ENCODE data around the gene ERBB4. TPM values are rescaled to one million over a fixed set of nuclear protein-coding genes. Genes with fewer than 3 reads are reported as not detected.

Gene ERBB4
- polyA plus RNA-seq, 1 of the 3 experiments (the other 2 are of a cell fraction), result 0.05 TPM

DNA sequence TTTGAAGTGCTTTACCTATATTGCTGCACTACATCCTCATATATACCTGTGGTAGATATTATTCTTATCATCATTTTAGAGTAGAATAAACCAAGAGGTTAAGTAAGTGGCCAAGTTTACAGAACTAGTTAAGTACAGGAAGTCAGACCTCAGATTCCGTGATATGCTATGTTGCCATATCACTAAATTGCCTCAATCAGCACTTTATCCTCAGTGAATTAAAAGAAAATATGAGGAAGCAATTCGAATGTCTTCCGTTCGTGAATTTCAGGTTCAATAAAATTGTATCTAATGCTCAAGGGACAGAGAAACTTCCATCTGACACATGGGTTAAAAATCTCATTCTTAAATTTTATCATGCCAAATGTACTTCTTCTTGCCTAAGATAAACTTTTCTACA lies 1133.6 kb downstream of the ERBB4 start:
- POLR2A ChIA-PET, result no interaction called here
- Histone ChIP-seq H3K9ac (no peak overlapping the region), H3K4me2 (no peak overlapping the region), H3K27ac (ENCODE audit: low read depth in 2 of 2, low read length in 1 of 2) (no peak overlapping the region), H3K9me3 (no peaks in the 10 kb centered on the region), H3K4me1 (ENCODE audit: control insufficient read depth in 1 of 2, insufficient read depth in 2 of 2, low read depth in 1 of 2, low read length in 1 of 2) (no peaks in the 10 kb centered on the region), H3K79me2 (ENCODE audit: insufficient read depth) (no peaks in the 10 kb centered on the region), H3F3A (replicated peaks; ENCODE audit: insufficient read depth) (no peaks in the 10 kb centered on the region), H3K4me3 (ENCODE audit: low read depth in 2 of 2, low read length in 1 of 2) (no peak overlapping the region), H3K36me3 (replicated peaks in 1 of 2; ENCODE audit: control insufficient read depth in 1 of 2, insufficient read depth in 2 of 2, low read length in 1 of 2) (no peaks in the 10 kb centered on the region), H3K9me2 (no peaks in the 10 kb centered on the region), H2AFZ (ENCODE audit: low read depth) (no peak overlapping the region), H3K27me3 (ENCODE audit: insufficient read depth) (no peaks in the 10 kb centered on the region), H4K20me1 (ENCODE audit: insufficient read depth) (no peaks in the 10 kb centered on the region)
- no peak for TF ChIP-seq TCF12 (IDR thresholded peaks at IDR 0.05)
- no peak for TF ChIP-seq EZH2phosphoT487 (IDR thresholded peaks at IDR 0.05; ENCODE audit: borderline replicate concordance, low read depth)
- TF ChIP-seq, protein P1, sequence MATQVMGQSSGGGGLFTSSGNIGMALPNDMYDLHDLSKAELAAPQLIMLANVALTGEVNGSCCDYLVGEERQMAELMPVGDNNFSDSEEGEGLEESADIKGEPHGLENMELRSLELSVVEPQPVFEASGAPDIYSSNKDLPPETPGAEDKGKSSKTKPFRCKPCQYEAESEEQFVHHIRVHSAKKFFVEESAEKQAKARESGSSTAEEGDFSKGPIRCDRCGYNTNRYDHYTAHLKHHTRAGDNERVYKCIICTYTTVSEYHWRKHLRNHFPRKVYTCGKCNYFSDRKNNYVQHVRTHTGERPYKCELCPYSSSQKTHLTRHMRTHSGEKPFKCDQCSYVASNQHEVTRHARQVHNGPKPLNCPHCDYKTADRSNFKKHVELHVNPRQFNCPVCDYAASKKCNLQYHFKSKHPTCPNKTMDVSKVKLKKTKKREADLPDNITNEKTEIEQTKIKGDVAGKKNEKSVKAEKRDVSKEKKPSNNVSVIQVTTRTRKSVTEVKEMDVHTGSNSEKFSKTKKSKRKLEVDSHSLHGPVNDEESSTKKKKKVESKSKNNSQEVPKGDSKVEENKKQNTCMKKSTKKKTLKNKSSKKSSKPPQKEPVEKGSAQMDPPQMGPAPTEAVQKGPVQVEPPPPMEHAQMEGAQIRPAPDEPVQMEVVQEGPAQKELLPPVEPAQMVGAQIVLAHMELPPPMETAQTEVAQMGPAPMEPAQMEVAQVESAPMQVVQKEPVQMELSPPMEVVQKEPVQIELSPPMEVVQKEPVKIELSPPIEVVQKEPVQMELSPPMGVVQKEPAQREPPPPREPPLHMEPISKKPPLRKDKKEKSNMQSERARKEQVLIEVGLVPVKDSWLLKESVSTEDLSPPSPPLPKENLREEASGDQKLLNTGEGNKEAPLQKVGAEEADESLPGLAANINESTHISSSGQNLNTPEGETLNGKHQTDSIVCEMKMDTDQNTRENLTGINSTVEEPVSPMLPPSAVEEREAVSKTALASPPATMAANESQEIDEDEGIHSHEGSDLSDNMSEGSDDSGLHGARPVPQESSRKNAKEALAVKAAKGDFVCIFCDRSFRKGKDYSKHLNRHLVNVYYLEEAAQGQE (IDR thresholded peaks at IDR 0.05; ENCODE audit: low read depth, low read length), result no peak
- TF ChIP-seq RXRA (IDR thresholded peaks at IDR 0.05; ENCODE audit: borderline replicate concordance, low read depth), result no peak
- TF ChIP-seq RAD21 (IDR thresholded peaks at IDR 0.05; ENCODE audit: low read length), result no peak
- no peak for TF ChIP-seq EP300 (IDR thresholded peaks at IDR 0.05; ENCODE audit: borderline replicate concordance in 1 of 2, low read depth in 1 of 2, low read length in 1 of 2)
- WGBS (ENCODE audit: low lambda C conversion rate), result 72% methylated on average over 4 of the region's 4 CpGs
- no peak for DNase-seq
- CTCF ChIA-PET, result interaction anchor here (1.0 kb wide), 1 partner anchor 9 kb away, joined by 5 read pairs; no protein-coding TSS in a partner anchor

DNA sequence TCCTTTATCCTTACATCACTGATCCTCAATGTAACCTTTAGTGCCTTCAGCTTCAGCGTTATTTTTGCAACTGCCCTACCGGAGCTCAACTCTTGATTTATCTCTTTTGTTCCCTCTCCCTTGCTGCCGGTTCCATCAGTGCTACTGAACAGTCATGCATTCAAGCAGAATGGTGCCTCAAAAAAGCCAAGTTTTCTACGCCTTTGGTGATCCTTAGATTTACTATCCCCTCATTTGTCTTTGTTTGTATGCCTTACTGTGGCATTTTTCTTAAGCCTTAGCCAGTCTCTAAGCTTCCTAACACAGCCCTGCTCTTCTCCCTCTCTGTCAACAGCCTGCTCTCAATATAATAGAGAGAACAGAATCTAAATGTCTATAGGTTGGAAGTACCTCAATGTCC lies 1134.5 kb downstream of the ERBB4 start:
- H3K9ac ChIP-seq, result no peak overlapping the region
- H3K4me2 ChIP-seq, result no peak overlapping the region
- TF ChIP-seq RCOR1 (IDR thresholded peaks at IDR 0.05; ENCODE audit: low read length) (no peak), MXI1 (IDR thresholded peaks at IDR 0.05; ENCODE audit: low read depth, low read length) (no peak), SMC3 (IDR thresholded peaks at IDR 0.05; ENCODE audit: low read depth, low read length) (no peak)
- TF ChIP-seq, protein P2, sequence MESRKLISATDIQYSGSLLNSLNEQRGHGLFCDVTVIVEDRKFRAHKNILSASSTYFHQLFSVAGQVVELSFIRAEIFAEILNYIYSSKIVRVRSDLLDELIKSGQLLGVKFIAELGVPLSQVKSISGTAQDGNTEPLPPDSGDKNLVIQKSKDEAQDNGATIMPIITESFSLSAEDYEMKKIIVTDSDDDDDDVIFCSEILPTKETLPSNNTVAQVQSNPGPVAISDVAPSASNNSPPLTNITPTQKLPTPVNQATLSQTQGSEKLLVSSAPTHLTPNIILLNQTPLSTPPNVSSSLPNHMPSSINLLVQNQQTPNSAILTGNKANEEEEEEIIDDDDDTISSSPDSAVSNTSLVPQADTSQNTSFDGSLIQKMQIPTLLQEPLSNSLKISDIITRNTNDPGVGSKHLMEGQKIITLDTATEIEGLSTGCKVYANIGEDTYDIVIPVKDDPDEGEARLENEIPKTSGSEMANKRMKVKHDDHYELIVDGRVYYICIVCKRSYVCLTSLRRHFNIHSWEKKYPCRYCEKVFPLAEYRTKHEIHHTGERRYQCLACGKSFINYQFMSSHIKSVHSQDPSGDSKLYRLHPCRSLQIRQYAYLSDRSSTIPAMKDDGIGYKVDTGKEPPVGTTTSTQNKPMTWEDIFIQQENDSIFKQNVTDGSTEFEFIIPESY (IDR thresholded peaks at IDR 0.05; ENCODE audit: borderline replicate concordance, low read depth), result no peak
- TF ChIP-seq, protein P3, sequence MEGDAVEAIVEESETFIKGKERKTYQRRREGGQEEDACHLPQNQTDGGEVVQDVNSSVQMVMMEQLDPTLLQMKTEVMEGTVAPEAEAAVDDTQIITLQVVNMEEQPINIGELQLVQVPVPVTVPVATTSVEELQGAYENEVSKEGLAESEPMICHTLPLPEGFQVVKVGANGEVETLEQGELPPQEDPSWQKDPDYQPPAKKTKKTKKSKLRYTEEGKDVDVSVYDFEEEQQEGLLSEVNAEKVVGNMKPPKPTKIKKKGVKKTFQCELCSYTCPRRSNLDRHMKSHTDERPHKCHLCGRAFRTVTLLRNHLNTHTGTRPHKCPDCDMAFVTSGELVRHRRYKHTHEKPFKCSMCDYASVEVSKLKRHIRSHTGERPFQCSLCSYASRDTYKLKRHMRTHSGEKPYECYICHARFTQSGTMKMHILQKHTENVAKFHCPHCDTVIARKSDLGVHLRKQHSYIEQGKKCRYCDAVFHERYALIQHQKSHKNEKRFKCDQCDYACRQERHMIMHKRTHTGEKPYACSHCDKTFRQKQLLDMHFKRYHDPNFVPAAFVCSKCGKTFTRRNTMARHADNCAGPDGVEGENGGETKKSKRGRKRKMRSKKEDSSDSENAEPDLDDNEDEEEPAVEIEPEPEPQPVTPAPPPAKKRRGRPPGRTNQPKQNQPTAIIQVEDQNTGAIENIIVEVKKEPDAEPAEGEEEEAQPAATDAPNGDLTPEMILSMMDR (IDR thresholded peaks at IDR 0.05), result no peak
- H3K27ac ChIP-seq (ENCODE audit: low read depth in 2 of 2, low read length in 1 of 2), result no peak overlapping the region
- 65% methylated on average over 4 of the region's 4 CpGs for WGBS (ENCODE audit: low lambda C conversion rate)
- no peaks in the 10 kb centered on the region for H3K4me1 ChIP-seq (ENCODE audit: control insufficient read depth in 1 of 2, insufficient read depth in 2 of 2, low read depth in 1 of 2, low read length in 1 of 2)
- no peaks in the 10 kb centered on the region for H3K36me3 ChIP-seq (replicated peaks in 1 of 2; ENCODE audit: control insufficient read depth in 1 of 2, insufficient read depth in 2 of 2, low read length in 1 of 2)
- H3K9me2 ChIP-seq, result no peaks in the 10 kb centered on the region
- POLR2A ChIA-PET, result no interaction called here
- H3K27me3 ChIP-seq (ENCODE audit: insufficient read depth), result no peaks in the 10 kb centered on the region
- no peaks in the 10 kb centered on the region for H3K9me3 ChIP-seq
- H2AFZ ChIP-seq (ENCODE audit: low read depth), result no peak overlapping the region
- H3K4me3 ChIP-seq (ENCODE audit: low read depth in 2 of 2, low read length in 1 of 2), result no peak overlapping the region
- no peaks in the 10 kb centered on the region for H4K20me1 ChIP-seq (ENCODE audit: insufficient read depth)
- CTCF ChIA-PET, result interaction anchor here (1.0 kb wide), 2 partner anchors 9 to 51 kb away, joined by 3 to 5 read pairs; no protein-coding TSS in a partner anchor
- H3F3A ChIP-seq (replicated peaks; ENCODE audit: insufficient read depth), result no peaks in the 10 kb centered on the region
- DNase-seq, result no peak
- no peaks in the 10 kb centered on the region for H3K79me2 ChIP-seq (ENCODE audit: insufficient read depth)

Measured in SK-N-SH (cell line).